Measurements from ENCODE around the gene LRRD1.
"Not testable (repeated sequence)": the region's sequence is repeated elsewhere in the genome, so short reads cannot be mapped to it uniquely, and the experiment has no call there.

Gene LRRD1

DNA sequence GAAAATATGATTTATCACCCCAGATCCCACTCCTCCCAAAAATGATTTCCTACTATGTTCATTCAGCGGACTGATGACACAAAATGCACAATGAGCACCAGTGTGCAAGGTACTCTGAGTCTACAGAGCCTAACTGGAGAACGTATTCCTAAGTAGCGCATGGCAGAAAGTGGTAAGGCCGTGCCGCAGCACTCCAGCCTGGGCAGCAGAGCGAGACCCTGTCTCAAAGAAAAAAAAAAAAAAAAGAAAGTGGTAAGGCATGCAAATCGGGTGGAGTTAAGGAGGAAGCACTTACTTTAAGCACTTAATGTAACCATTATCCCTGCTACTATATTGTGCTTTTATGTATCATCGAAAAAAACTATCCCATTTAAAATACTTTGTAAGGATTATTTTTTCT, 70.1 kb downstream of the LRRD1 start:
- no peak overlapping the region for H3K4me3 ChIP-seq (replicated peaks in 1 of 2; ENCODE audit: low read depth in 2 of 2, low read length in 2 of 2)
- TF ChIP-seq, protein P1, sequence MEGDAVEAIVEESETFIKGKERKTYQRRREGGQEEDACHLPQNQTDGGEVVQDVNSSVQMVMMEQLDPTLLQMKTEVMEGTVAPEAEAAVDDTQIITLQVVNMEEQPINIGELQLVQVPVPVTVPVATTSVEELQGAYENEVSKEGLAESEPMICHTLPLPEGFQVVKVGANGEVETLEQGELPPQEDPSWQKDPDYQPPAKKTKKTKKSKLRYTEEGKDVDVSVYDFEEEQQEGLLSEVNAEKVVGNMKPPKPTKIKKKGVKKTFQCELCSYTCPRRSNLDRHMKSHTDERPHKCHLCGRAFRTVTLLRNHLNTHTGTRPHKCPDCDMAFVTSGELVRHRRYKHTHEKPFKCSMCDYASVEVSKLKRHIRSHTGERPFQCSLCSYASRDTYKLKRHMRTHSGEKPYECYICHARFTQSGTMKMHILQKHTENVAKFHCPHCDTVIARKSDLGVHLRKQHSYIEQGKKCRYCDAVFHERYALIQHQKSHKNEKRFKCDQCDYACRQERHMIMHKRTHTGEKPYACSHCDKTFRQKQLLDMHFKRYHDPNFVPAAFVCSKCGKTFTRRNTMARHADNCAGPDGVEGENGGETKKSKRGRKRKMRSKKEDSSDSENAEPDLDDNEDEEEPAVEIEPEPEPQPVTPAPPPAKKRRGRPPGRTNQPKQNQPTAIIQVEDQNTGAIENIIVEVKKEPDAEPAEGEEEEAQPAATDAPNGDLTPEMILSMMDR (IDR thresholded peaks at IDR 0.05; ENCODE audit: low read depth, low read length): no peak
- DNase-seq (ENCODE audit: low read depth in 2 of 2): no peak

DNA sequence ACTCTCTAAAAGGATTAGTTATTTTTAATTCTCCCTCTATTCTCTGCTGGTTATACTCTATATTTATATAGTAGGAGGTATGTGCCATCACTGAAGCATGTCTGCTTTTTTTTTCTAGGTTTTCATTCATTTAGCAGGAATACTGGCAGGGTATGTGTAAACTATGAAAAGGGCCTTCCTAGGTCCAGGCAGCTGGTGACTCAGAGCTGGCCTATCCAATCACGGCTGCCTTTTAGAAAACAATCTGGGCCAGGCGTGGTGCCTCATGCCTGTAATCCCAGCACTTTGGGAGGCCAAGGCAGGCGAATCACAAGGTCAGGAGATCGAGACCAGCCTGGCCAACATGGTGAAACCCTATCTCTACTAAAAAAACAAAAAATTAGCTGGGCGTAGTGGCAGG, 76.1 kb downstream of the LRRD1 start:
- DNase-seq (ENCODE audit: low read depth in 2 of 2): peak in 1 of 2 donors; percentile 58
- H3K4me3 ChIP-seq (replicated peaks in 1 of 2; ENCODE audit: low read depth in 2 of 2, low read length in 2 of 2): not testable (repeated sequence)

DNA sequence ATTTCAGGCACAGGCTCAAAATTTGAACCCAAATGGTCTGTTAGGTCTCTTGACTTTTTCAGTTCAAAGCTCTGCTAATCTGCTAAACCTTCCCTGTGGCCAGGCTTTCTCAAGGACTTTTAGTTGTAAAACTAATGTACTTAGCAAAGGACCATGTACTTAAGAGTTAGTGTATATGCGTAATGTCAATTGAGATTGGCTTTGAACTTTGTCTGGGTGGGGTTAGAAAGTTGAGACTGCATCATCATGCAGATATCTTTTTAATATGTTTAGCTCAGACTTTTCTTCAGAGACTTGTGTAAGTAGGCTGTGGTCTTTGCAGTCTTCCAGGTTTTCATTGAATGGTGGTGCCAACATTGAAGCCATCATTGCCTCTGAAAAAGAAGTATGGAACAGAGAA, 78.4 kb downstream of the LRRD1 start:
- no peak for DNase-seq (ENCODE audit: low read depth in 2 of 2)

DNA sequence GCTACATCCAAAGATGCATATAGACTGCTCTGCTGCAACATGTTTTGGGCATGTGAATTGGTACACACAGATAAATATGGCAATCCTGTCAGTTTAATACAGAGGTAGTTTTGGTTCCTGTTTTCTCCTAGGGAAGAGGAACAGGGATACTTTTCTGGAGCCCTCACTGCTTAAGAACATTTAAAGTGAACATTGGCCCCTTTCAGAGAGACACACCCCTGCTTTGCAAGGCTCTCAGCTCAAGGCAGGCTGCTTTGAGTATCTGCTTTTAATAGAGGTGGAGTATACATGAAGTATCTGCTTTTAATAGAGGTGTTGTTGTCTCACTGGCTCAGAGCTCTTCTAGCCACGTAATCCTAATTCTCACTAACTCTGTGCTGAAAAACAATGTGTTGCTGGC, 83.6 kb downstream of the LRRD1 start:
- no peak overlapping the region for H3K4me3 ChIP-seq (replicated peaks in 1 of 2; ENCODE audit: low read depth in 2 of 2, low read length in 2 of 2)
- TF ChIP-seq, protein P1 (IDR thresholded peaks at IDR 0.05; ENCODE audit: low read depth, low read length): no peak
- DNase-seq (ENCODE audit: low read depth in 2 of 2): no peak

More for the DNA sequence above, 78.4 kb downstream of the LRRD1 start:
- H3K4me3 ChIP-seq (replicated peaks in 1 of 2; ENCODE audit: low read depth in 2 of 2, low read length in 2 of 2): no peak overlapping the region
- TF ChIP-seq, protein P1 (IDR thresholded peaks at IDR 0.05; ENCODE audit: low read depth, low read length): no peak

Data from cardiac fibroblast (primary cell).